ENCODE results near the gene ARX. TPM values are rescaled to one million over a fixed set of nuclear protein-coding genes. Genes with fewer than 3 reads are reported as not detected.

The ARX gene
- total and polyA plus RNA-seq, 2 of the 8 experiments (the other 6 are each of a cell fraction or from before 2014, with no cell fraction given), result not detected

- Histone ChIP-seq H3K4me1 (replicated peaks in 1 of 4; ENCODE audit: control insufficient read depth in 3 of 4, insufficient read depth in 4 of 4, low read length in 3 of 4) (peaks cover 0 to 2% (median 0%) of the 10 kb centered on the region in 4 experiments; a peak in 2 of 7 replicates), H4K8ac (ENCODE audit: extremely low read depth, insufficient read depth, low read length) (no peak overlapping the region), H3K4me2 (ENCODE audit: insufficient read depth in 1 of 2, low read depth in 2 of 2, low read length in 2 of 2) (no peak overlapping the region), H3K4ac (replicated peaks; ENCODE audit: insufficient read length, low read depth, low read length) (no peak overlapping the region), H3K9me3 (ENCODE audit: insufficient read depth in 2 of 2, low read depth in 1 of 2, low read length in 1 of 2) (no peaks in the 10 kb centered on the region), H3K23me2 (ENCODE audit: low read depth, low read length) (no peaks in the 10 kb centered on the region), H2BK15ac (ENCODE audit: low read length) (no peak overlapping the region), H4K91ac (replicated peaks; ENCODE audit: insufficient read length, low read length) (no peak overlapping the region), H3K9ac (replicated peaks in 1 of 4; ENCODE audit: extremely low read depth in 1 of 4, low read depth in 3 of 4, low read length in 3 of 4) (no peak overlapping the region), H2AK5ac (ENCODE audit: low read depth, low read length) (no peak overlapping the region), H3K14ac (ENCODE audit: insufficient read length) (no peak overlapping the region), H2BK20ac (ENCODE audit: low read length) (no peak overlapping the region), H3K56ac (replicated peaks; ENCODE audit: insufficient read length, low read depth, low read length) (no peak overlapping the region), H3K27ac (ENCODE audit: low read depth, low read length) (no peak overlapping the region), H2BK120ac (replicated peaks; ENCODE audit: low read depth, low read length) (no peak overlapping the region), H3K79me1 (ENCODE audit: low read depth, low read length) (no peaks in the 10 kb centered on the region), H3K23ac (ENCODE audit: insufficient read length) (no peak overlapping the region), H3K4me3 (ENCODE audit: extremely low read depth in 1 of 4, insufficient read depth in 2 of 4, low read depth in 3 of 4, low read length in 4 of 4) (no peak overlapping the region), H2BK12ac (ENCODE audit: low read depth, low read length) (no peak overlapping the region), H4K20me1 (replicated peaks in 1 of 2; ENCODE audit: control insufficient read depth in 1 of 2, insufficient read depth in 2 of 2, low read length in 2 of 2) (no peaks in the 10 kb centered on the region), H3K36me3 (ENCODE audit: control insufficient read depth in 2 of 4, insufficient read depth in 4 of 4, low read length in 3 of 4) (no peaks in the 10 kb centered on the region), H4K5ac (ENCODE audit: insufficient read length, low read depth, low read length) (no peak overlapping the region), H3K18ac (ENCODE audit: extremely low read depth, low read length) (no peak overlapping the region), H2AFZ (ENCODE audit: low read length) (no peak overlapping the region), H2BK5ac (ENCODE audit: low read depth, low read length) (no peak overlapping the region), H3K27me3 (replicated peaks in 1 of 4; ENCODE audit: control insufficient read depth in 3 of 4, extremely low read depth in 1 of 4, insufficient read depth in 3 of 4, low read length in 3 of 4) (no peaks in the 10 kb centered on the region), H3K79me2 (ENCODE audit: control insufficient read depth in 1 of 2, insufficient read depth in 2 of 2, low read length in 2 of 2) (no peaks in the 10 kb centered on the region)
- WGBS, 2 experiments (ENCODE audit: extremely low coverage in 1 of 2, insufficient coverage in 1 of 2, insufficient read length in 1 of 2, insufficient replicate concordance in 2 of 2, low coverage in 1 of 2, low lambda C conversion rate in 2 of 2, missing lambda C conversion rate in 1 of 2), result 75% methylated on average over 1 of the region's 1 CpG; no CpG with 5 or more reads in 1 of the 2 experiments
- ChIA-PET CTCF (ENCODE audit: partially characterized antibody) (interaction anchor here (1.6 kb wide), 1 partner anchor 8 kb away, joined by 9 read pairs; no protein-coding TSS in a partner anchor), POLR2A (ENCODE audit: partially characterized antibody) (no interaction called here)
- FAIRE-seq (no peak), DNase-seq (ENCODE audit: low read depth in 1 of 2, low spot score in 2 of 2) (no peak)
- TF ChIP-seq POU5F1 (IDR thresholded peaks at IDR 0.05; ENCODE audit: low read depth, low read length) (no peak), FOSL1 (IDR thresholded peaks at IDR 0.05; ENCODE audit: insufficient read depth, low read depth, low read length) (no peak)
Measured at GRCh38 chrX:25043192-25043591, 27.4 kb upstream of the ARX start.
